Epithelial cell of proximal tubule (primary cell): ENCODE results near the gene SORBS1. TPM values are rescaled to one million over a fixed set of nuclear protein-coding genes. Genes with fewer than 3 reads are reported as not detected.

ENCODE experiments used
- DNase-seq: peaks from one replicate; pipeline ENCODE4 v3.0.0-alpha.2; 2011; ENCODE audit warnings: low read depth
- H3K4me3 ChIP-seq: 2 replicates; pipeline ENCODE4 v1.5.1; 2011; ENCODE audit warnings: low read depth, mild to moderate bottlenecking, low read length
- total RNA-seq: library from RNA; depleted of rRNA; stranded (reverse); fragments of >200 nt; gene quantifications from 2 replicates; pipeline ENCODE4 v1.2.3, GENCODE V29; 2015
- TF ChIP-seq, protein P1 (sequence below): conservative IDR thresholded peaks from 2 replicates; pipeline ENCODE4 v1.5.1; 2012; ENCODE audit warnings: low read depth, mild to moderate bottlenecking, low read length

The SORBS1 gene
- total RNA-seq, 1 donor from 2014 or later: 7.0 TPM

DNA sequence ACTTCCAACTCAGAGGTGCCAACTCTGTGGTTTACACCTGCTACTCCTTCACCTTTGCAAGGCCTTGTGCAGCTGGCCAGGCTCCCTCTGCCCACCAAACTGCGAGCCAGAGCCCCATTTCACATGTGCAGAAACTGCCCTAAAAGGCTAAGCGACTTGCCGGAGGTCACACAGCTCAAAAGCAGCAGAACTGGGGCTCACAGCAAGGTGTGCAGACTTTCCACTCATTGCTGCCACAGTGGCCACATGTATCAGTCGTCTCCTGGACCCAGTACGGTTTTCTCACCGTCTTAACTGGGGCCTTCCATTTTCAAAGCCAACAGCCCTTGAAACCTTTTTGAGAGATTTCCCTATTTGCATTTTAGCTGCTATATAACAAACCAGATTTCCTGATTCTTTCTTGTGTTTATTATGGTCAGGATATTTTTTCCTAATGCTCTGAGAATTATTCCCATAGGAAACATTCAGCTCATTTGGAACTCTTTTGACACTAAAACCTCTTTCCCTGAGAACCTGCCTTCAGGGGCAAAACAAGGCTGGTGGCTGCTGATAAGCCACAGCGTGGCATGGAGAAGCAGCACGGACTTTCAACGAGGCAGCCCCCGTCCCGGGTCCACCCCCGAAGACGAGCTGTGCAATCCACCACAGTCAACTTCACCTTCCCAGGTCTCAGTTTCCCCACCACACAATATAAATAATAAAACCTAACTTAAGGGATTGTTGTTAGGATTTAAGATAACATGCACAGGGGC lies 29.9 kb downstream of the SORBS1 start:
- no peak for DNase-seq
- TF ChIP-seq, protein P1, sequence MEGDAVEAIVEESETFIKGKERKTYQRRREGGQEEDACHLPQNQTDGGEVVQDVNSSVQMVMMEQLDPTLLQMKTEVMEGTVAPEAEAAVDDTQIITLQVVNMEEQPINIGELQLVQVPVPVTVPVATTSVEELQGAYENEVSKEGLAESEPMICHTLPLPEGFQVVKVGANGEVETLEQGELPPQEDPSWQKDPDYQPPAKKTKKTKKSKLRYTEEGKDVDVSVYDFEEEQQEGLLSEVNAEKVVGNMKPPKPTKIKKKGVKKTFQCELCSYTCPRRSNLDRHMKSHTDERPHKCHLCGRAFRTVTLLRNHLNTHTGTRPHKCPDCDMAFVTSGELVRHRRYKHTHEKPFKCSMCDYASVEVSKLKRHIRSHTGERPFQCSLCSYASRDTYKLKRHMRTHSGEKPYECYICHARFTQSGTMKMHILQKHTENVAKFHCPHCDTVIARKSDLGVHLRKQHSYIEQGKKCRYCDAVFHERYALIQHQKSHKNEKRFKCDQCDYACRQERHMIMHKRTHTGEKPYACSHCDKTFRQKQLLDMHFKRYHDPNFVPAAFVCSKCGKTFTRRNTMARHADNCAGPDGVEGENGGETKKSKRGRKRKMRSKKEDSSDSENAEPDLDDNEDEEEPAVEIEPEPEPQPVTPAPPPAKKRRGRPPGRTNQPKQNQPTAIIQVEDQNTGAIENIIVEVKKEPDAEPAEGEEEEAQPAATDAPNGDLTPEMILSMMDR: no peak
- H3K4me3 ChIP-seq: no peak overlapping the region

DNA sequence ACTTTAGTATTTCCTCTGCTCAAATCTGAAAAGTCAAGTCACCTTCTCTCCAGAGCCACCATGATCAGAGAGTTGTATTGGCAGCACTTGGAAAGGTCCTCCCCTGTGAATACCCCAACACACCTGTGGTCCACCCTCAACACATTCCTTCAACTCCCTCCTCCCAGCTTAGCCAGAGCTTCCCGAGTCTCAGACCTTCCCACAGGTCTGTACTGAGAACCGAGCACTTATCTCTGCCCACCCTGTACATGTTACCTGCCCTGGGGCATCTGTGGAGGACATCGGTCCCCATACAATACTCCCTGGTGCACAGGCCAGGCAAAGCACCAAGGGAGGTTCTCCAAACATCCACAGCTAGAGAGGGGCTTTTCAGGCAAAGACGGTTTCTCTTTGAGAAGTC lies 30.6 kb downstream of the SORBS1 start:
- no peak overlapping the region for H3K4me3 ChIP-seq
- no peak for DNase-seq
- TF ChIP-seq, protein P1: no peak

DNA sequence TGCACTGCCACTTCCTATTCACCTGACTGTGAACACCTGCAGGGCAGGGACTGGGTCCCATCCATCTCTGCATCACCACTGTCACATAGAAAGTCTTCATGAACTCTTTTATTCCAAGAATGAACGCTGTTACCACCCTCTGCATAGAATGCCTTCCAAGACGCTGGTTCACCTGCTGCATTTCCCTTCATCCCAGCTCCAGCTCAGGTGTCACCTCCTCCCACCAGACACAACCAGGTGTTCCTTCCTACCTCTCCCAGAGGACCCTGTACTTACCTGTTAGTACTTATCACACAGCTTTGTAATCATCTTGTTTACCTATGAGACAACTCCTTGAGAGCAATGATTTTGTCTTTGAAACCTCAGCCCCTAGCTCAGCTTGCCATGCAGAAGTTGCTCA lies 31.1 kb downstream of the SORBS1 start:
- H3K4me3 ChIP-seq: no peak overlapping the region
- TF ChIP-seq, protein P1: no peak
- DNase-seq: no peak

DNA sequence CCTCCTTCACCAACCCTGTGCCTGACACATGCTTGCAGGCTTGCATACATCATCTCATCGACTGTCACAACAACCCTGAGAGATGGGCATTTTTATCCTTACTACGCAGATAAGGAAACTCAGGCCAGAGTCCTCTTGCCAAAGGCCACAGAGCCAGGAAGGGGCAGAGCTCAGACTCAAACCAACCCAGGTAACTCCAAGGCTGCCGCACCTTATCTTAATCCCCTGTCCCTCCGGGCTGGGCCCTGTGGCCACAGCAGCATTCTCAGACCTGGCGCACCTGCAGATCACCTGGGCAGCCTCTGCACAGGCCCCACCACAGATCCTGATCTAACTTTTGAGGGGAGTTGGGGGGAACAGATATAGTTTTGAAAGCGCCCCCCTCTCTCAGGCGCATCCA lies 35.1 kb downstream of the SORBS1 start:
- H3K4me3 ChIP-seq: no peak overlapping the region
- TF ChIP-seq, protein P1: no peak
- DNase-seq: no peak

DNA sequence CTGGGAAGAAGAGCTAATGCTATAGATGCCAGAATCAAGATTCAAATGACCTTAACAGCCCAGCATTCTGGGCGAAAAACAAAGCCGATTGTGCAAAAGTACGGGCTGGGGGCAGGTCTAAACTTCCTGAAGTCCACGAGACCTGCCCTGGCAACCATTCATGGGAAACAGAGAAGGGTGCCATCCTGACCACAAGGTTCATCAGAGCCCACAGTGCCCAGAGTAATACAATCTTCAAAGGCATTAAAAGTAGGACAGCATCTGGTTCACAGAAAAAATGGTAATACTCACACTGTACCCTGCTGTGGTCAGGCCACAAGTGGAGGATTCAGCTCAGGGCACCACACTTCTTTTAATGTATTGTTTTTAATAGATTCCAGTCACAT lies 36.1 kb downstream of the SORBS1 start:
- DNase-seq: no peak
- TF ChIP-seq, protein P1: no peak
- H3K4me3 ChIP-seq: no peak overlapping the region

DNA sequence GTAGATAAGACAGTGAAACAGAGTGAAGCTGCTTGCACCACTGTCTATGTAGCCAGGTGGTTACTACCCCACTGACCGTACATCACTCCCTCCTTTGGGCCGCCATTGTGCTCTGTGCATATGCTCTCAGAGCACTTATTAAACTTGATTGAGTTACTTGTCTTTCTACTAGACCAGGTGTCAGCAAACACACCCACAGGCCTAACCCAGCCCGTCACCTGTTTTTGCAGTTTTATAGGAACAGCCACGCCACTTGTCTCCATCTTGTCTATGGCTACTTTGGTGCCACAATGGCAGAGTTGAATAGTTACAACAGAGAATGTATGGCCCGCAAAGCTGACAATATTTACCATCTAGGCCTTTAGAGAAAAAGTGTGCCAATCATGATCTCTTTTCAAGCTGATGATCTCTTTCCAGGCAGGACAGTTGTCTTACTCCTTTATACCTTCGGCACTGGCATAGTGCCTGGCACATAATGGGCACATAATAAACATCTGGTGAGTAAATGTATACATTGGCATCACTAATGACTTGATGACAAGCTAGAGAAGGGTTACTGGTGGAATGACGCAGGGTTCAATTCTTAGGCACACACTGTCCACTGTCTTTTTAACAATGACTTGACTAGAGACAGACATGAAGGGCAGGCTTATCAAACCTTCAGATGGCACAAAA lies 36.7 kb downstream of the SORBS1 start:
- no peak for DNase-seq
- TF ChIP-seq, protein P1: no peak
- no peak overlapping the region for H3K4me3 ChIP-seq
